Measurements from ENCODE around the gene EEF1AKMT2. TPM values are rescaled to one million over a fixed set of nuclear protein-coding genes. Genes with fewer than 3 reads are reported as not detected.

The EEF1AKMT2 gene
- total RNA-seq, 1 donor from 2014 or later: 22.0 TPM

DNA sequence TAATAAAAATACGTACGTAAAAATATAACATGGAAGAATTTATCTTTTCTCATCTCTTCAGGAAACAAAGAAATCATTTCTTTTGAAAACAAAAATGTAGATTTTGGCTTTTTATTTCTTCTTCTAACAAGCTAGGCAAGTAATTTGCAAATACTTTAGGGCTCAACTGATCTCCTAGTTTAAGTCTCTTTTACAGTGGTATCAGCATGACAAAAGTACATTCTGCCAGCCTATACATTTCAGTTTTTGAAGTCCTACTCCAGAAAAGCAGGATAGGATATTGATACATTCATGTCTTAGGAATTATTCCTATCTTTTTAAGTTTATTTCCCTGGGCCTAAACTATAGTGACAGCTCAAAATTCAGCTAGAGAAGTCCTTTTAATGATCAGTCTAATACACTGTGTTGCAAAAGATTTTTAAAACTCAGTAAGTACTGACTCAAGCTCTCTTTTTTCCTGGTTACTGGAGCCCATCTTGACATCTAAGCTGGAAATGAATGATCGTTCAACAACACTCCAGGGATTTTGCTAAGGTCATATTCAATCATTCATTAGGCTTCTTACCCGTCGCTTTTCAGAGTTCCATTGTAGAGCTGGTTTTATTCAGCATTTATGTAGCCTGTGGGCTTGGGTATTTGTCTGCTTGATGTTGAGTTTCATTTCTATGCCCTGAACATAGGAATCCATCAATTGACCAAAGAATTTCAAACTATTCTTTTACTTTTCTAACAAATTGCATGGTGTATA, 35.4 kb downstream of the EEF1AKMT2 start:
- Mint-ChIP-seq H3K9me3 (ENCODE audit: unreplicated experiment) (no peaks in the 10 kb centered on the region), H3K4me3 (ENCODE audit: unreplicated experiment) (no peak overlapping the region), H3K27ac (ENCODE audit: unreplicated experiment) (no peak overlapping the region), H3K4me1 (ENCODE audit: unreplicated experiment) (peaks cover 1% of the 10 kb centered on the region), H3K27me3 (ENCODE audit: unreplicated experiment) (no peaks in the 10 kb centered on the region), H3K36me3 (ENCODE audit: unreplicated experiment) (peaks cover 21% of the 10 kb centered on the region)
- TF ChIP-seq, protein P1, sequence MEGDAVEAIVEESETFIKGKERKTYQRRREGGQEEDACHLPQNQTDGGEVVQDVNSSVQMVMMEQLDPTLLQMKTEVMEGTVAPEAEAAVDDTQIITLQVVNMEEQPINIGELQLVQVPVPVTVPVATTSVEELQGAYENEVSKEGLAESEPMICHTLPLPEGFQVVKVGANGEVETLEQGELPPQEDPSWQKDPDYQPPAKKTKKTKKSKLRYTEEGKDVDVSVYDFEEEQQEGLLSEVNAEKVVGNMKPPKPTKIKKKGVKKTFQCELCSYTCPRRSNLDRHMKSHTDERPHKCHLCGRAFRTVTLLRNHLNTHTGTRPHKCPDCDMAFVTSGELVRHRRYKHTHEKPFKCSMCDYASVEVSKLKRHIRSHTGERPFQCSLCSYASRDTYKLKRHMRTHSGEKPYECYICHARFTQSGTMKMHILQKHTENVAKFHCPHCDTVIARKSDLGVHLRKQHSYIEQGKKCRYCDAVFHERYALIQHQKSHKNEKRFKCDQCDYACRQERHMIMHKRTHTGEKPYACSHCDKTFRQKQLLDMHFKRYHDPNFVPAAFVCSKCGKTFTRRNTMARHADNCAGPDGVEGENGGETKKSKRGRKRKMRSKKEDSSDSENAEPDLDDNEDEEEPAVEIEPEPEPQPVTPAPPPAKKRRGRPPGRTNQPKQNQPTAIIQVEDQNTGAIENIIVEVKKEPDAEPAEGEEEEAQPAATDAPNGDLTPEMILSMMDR (IDR thresholded peaks at IDR 0.05): no peak
- DNase-seq (ENCODE audit: extremely low spot score, unreplicated experiment): no peak

DNA sequence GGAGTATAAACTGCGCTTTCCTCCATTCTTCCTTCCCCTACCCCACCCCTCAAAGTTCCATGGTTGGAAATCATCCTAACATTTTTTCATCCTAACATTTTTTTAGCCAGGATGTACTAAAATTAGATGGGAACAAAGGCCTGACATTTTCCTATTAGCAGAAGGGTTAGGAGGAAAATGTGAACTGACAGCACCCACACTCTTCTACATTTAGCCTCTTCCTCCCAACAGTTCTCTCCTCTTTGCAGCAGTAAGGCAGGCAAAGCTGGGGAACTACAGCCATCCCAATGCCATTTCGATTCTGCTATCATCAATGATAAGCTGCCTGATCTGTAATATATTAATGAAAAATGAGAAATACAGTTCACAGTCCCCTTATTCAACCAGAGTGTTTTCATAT, 36.1 kb downstream of the EEF1AKMT2 start:
- H3K4me1 Mint-ChIP-seq (ENCODE audit: unreplicated experiment): peaks cover 1% of the 10 kb centered on the region
- H3K36me3 Mint-ChIP-seq (ENCODE audit: unreplicated experiment): peaks cover 21% of the 10 kb centered on the region
- no peak for DNase-seq (ENCODE audit: extremely low spot score, unreplicated experiment)
- H3K4me3 Mint-ChIP-seq (ENCODE audit: unreplicated experiment): no peak overlapping the region
- no peaks in the 10 kb centered on the region for H3K9me3 Mint-ChIP-seq (ENCODE audit: unreplicated experiment)
- H3K27ac Mint-ChIP-seq (ENCODE audit: unreplicated experiment): no peak overlapping the region
- no peaks in the 10 kb centered on the region for H3K27me3 Mint-ChIP-seq (ENCODE audit: unreplicated experiment)
- TF ChIP-seq, protein P1 (IDR thresholded peaks at IDR 0.05): no peak

DNA sequence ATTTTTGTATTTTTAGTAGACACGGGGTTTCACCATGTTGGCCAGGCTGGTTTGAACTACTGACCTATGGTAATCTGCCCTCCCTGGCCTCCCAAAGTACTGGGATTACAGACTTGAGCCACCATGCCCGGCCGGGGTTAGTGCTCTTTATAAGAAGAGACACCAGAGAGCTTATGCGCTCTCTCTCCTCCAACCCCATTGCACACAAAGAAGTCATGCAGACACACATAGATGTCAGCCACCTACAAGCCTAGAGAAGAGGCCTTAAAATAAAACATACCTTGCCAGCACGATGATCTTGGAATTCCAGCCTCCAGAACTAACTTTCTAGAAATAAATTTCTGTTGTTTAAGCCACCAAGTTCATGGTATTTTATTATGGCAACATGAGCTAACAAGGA, 37.5 kb downstream of the EEF1AKMT2 start:
- no peak for DNase-seq (ENCODE audit: extremely low spot score, unreplicated experiment)
- Mint-ChIP-seq H3K4me1 (ENCODE audit: unreplicated experiment) (peaks cover 1% of the 10 kb centered on the region), H3K4me3 (ENCODE audit: unreplicated experiment) (no peak overlapping the region), H3K27ac (ENCODE audit: unreplicated experiment) (no peak overlapping the region), H3K9me3 (ENCODE audit: unreplicated experiment) (no peaks in the 10 kb centered on the region), H3K36me3 (ENCODE audit: unreplicated experiment) (peaks cover 12% of the 10 kb centered on the region), H3K27me3 (ENCODE audit: unreplicated experiment) (no peaks in the 10 kb centered on the region)
- TF ChIP-seq, protein P1 (IDR thresholded peaks at IDR 0.05): no peak

DNA sequence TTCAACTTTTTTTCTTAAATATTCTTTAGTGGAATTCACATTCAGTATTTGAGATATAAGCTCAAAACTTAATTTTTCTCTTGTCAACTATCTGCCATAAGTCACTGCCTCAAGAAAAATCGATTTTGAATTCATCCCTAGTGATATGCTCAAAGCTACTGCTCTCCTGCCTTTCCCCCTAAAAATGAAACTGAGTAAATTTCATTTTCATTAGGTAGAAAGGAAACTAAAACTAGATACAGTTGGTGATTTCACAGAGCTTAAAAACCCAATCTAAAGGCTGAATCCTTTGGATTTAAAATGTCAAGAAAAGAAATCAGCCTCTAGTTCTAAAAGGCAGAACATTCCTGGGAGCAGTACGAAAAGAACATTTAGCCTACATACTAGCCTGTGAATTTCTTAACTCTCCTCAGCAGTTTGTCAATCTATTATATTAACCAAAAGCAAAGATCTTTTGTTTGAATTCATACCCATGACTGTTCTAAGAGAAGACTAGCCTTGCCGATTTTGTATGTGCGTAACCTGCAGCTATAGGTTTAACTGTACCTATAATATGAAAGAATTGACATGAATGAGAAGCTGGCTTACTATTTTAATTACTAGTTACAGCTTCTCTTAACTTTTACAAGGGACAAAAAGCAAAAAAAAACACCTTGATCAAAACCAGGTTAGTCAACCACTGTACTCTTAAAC, 42.6 kb downstream of the EEF1AKMT2 start:
- DNase-seq (ENCODE audit: extremely low spot score, unreplicated experiment): no peak
- H3K4me3 Mint-ChIP-seq (ENCODE audit: unreplicated experiment): no peak overlapping the region
- no peaks in the 10 kb centered on the region for H3K27me3 Mint-ChIP-seq (ENCODE audit: unreplicated experiment)
- no peaks in the 10 kb centered on the region for H3K9me3 Mint-ChIP-seq (ENCODE audit: unreplicated experiment)
- peaks cover 2% of the 10 kb centered on the region for H3K36me3 Mint-ChIP-seq (ENCODE audit: unreplicated experiment)
- TF ChIP-seq, protein P1 (IDR thresholded peaks at IDR 0.05): no peak
- no peak overlapping the region for H3K27ac Mint-ChIP-seq (ENCODE audit: unreplicated experiment)
- H3K4me1 Mint-ChIP-seq (ENCODE audit: unreplicated experiment): peaks cover 10% of the 10 kb centered on the region

DNA sequence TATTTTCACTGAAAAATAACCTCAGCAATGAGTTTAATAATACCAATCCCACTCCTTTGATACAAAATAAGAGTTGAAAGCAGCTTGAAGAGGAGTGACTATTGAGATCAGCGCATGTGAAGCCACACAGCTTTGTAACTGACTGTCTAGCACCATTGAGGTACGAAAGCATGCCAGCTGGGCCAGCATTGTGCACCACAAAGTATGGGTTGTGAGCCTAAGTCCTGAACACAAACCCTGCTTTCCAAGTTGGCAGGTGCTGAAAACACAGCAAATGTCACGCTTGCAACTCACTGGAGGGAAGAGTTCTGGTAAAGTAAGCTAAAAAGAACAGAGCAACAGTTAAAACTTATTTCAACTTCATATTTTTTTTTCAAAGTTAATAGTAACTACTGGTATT, 43.5 kb downstream of the EEF1AKMT2 start:
- Mint-ChIP-seq H3K9me3 (ENCODE audit: unreplicated experiment) (no peaks in the 10 kb centered on the region), H3K4me1 (ENCODE audit: unreplicated experiment) (peaks cover 10% of the 10 kb centered on the region), H3K27me3 (ENCODE audit: unreplicated experiment) (no peaks in the 10 kb centered on the region), H3K27ac (ENCODE audit: unreplicated experiment) (no peak overlapping the region), H3K4me3 (ENCODE audit: unreplicated experiment) (no peak overlapping the region), H3K36me3 (ENCODE audit: unreplicated experiment) (peaks cover 2% of the 10 kb centered on the region)
- no peak for DNase-seq (ENCODE audit: extremely low spot score, unreplicated experiment)
- TF ChIP-seq, protein P1 (IDR thresholded peaks at IDR 0.05): no peak
